ENCODE measurements around the gene PANK2. TPM values are rescaled to one million over a fixed set of nuclear protein-coding genes. Genes with fewer than 3 reads are reported as not detected.

PANK2 gene
- total RNA-seq, 4 donors from 2014 or later, result 58.2 to 79.7 (median 64.2) TPM

DNA sequence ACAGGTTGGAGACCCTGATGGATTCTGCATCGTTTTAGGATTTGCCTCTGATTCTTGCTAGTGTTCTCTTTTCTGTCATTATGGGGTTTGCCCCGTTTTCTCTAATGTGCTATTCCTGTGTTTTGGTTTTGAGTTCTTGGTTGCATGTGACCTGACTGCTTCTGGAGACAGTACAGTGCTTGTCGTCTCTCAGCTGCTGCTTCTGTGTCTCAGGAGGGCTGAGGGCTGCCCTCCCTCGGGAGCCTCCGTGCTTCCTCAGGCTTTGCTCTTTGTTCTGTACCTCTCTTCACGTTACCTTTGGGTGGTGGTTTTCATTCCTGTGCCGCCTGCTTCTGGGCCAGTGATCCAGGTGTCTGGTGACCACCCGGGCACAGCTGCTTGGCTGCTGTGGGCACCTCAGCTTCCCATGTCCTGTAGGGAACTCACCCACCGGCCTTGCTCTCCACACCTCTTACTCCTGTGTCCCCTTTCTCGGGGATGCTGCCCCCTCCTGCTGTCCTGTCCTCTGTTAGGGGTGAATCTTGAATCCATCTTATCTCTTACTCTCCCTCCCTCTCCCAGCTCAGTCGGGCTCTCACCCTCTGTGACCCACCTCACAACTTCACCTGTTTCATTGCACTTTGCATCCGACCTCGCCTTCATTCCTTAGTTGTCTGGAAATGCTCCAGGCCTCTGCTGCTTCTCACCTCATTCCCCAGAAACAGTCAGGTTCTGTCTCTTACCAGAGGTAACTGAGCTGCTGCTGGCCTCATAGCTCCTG is 33.2 kb downstream of the PANK2 start:
- WGBS, 2 donors, result 72 to 73% methylated on average over 13 of the region's 13 CpGs
- H3K4me3 ChIP-seq, result no peak overlapping the region
- H3K27ac ChIP-seq, result peak overlapping the region in 2 of 4 donors; percentile 13 to 14
- H3K9me3 ChIP-seq, result no peaks in the 10 kb centered on the region
- peaks cover 0 to 66% (median 0%) of the 10 kb centered on the region in 3 donors for H3K36me3 ChIP-seq
- TF ChIP-seq POLR2A (IDR thresholded peaks at IDR 0.05), result no peak
- no peak for TF ChIP-seq CTCF (IDR thresholded peaks at IDR 0.05)
- no peak for TF ChIP-seq EP300 (IDR thresholded peaks at IDR 0.05)
- no peak for DNase-seq (ENCODE audit: low spot score in 2 of 2)
- H3K4me1 ChIP-seq, result peaks cover 0 to 41% (median 6%) of the 10 kb centered on the region in 4 donors
- H3K27me3 ChIP-seq, result no peaks in the 10 kb centered on the region

GRCh38 chr20:3922983-3923339 is 33.8 kb downstream of the PANK2 start:
- H3K9me3 ChIP-seq, result no peaks in the 10 kb centered on the region
- no peaks in the 10 kb centered on the region for H3K27me3 ChIP-seq
- H3K36me3 ChIP-seq, result peaks cover 0 to 66% (median 0%) of the 10 kb centered on the region in 3 donors
- H3K4me3 ChIP-seq, result no peak overlapping the region
- peaks cover 0 to 46% (median 10%) of the 10 kb centered on the region in 4 donors for H3K4me1 ChIP-seq
- TF ChIP-seq CTCF (IDR thresholded peaks at IDR 0.05) (no peak), EP300 (IDR thresholded peaks at IDR 0.05) (no peak), POLR2A (IDR thresholded peaks at IDR 0.05) (no peak)
- no peak for DNase-seq (ENCODE audit: low spot score in 2 of 2)
- WGBS, 2 donors, result 87 to 91% methylated on average over 4 of the region's 4 CpGs
- peak overlapping the region in 2 of 4 donors; percentile 20 to 37 for H3K27ac ChIP-seq

DNA sequence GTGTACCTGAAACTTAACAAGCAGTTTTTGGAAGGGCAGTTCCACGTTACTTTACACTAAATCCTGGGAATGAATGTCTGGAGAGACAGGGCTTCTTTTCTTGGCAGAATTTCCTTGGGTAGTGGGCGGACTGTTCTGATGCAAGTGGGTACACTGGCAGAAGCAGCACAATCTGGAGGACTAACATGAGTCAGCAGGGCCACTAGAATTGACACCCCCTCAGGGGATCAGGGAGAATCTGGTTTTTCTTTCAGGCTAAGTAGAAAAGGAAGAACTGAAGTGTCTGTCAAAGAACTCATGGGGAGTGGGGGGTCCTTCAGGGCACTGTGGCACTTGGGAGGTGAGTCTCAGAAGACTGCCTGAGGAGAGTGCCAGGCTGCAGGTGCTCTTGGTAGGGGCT is 34.6 kb downstream of the PANK2 start:
- Histone ChIP-seq H3K27me3 (no peaks in the 10 kb centered on the region), H3K4me3 (no peak overlapping the region), H3K4me1 (peaks cover 0 to 54% (median 14%) of the 10 kb centered on the region in 4 donors), H3K9me3 (no peaks in the 10 kb centered on the region), H3K36me3 (peaks cover 0 to 63% (median 0%) of the 10 kb centered on the region in 3 donors), H3K27ac (peak overlapping the region in 2 of 4 donors; percentile 27 to 37)
- no peak for TF ChIP-seq EP300 (IDR thresholded peaks at IDR 0.05)
- TF ChIP-seq CTCF (IDR thresholded peaks at IDR 0.05), result no peak
- no peak for TF ChIP-seq POLR2A (IDR thresholded peaks at IDR 0.05)
- DNase-seq (ENCODE audit: low spot score in 2 of 2), result no peak
- WGBS, 2 donors, result 51 to 57% methylated on average over 2 of the region's 2 CpGs

DNA sequence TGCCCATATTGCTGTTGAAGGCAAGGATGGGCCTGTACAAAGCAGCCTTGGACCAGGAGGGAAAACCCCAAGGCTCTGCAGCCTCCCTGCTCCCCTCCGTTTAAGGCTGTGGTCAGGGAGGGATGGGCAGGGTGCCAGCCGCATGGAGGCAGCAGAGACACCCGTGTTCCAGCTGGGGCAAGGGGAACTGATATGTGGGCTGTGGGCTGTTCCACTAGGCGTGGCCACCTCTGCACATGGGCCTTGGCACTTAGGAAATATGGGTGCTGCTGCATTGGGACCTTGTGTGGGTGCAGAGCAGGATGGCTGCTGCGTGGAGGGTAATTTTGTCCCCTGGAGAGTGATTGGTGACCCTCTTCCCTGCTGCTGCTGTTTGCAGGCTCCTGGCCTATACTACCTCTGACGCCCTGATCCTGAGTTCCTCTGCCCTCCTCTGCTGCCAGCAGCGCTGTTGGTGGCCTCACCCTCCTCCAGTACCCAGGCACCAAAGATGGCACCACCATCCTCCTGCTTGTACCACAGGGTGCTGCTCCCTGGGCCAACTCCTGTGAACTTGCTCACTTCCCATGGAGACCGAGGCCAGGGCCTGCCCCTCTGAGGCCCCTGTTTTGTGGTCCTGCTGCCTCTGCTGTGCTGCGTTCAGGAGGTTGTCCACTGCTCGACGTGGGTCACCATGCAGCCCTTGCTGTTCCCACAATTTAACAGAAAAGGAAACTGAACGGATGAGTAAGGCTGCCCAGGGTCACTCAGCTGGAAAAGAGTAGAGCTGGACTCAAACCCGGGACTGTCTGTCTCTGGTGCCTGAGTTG is 35.3 kb downstream of the PANK2 start:
- Histone ChIP-seq H3K27me3 (no peaks in the 10 kb centered on the region), H3K4me1 (peaks cover 0 to 61% (median 16%) of the 10 kb centered on the region in 4 donors), H3K4me3 (no peak overlapping the region), H3K27ac (peak overlapping the region in 2 of 4 donors; percentile 27 to 37), H3K36me3 (peaks cover 0 to 59% (median 0%) of the 10 kb centered on the region in 3 donors), H3K9me3 (no peaks in the 10 kb centered on the region)
- DNase-seq (ENCODE audit: low spot score in 2 of 2), result no peak
- no peak for TF ChIP-seq POLR2A (IDR thresholded peaks at IDR 0.05)
- TF ChIP-seq CTCF (IDR thresholded peaks at IDR 0.05), result no peak
- no peak for TF ChIP-seq EP300 (IDR thresholded peaks at IDR 0.05)
- WGBS, 2 donors, result 71 to 75% methylated on average over 9 to 12 of the region's 13 CpGs

Data from tibial nerve (tissue), 4 donors.